Measurements from ENCODE around the gene TCTN2. TPM values are rescaled to one million over a fixed set of nuclear protein-coding genes. Genes with fewer than 3 reads are reported as not detected.

TCTN2 gene
- total and polyA plus RNA-seq, 9 of the 15 experiments (the other 6 are each of a cell fraction or from before 2014, with no cell fraction given), result 0.58 to 5.5 (median 3.6) TPM

DNA sequence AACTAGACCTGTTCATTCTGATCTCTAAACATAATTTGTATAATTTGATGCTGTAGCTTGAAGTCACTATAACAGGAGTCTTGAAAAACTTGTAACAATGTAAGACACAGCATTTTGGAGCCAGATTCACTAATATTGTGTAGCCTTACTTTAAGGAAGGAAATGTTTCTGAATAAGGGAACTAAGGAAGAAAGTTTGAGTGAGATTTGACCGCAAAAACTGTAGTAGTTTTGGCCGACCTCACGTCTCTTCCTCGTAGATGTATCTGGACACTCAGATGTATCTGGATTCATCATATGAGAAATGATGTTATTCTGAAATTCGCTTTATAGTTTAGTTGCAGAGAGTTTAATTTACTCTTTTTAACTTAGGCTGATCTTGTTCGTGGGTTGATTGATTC is 77.2 kb downstream of the TCTN2 start:
- ChIA-PET CTCF (ENCODE audit: low intra/inter-chr PET ratio) (no interaction called here), POLR2A (no interaction called here)
- Histone ChIP-seq H3K36me3 (ENCODE audit: control insufficient read depth, insufficient read depth, low read length) (peaks cover 84% of the 10 kb centered on the region), H3K27ac (ENCODE audit: extremely low read depth, low read depth, low read length) (no peak overlapping the region), H3K4me1 (replicated peaks in 1 of 2; ENCODE audit: control insufficient read depth in 2 of 2, insufficient read depth in 2 of 2, low read length in 2 of 2) (peaks cover 0 to 6% of the 10 kb centered on the region in 2 experiments; a peak in 4 of 5 replicates), H3K79me2 (ENCODE audit: control insufficient read depth, insufficient read depth, low read length) (no peaks in the 10 kb centered on the region), H3K9me3 (replicated peaks; ENCODE audit: control insufficient read depth, insufficient read depth, low read depth, low read length) (no peaks in the 10 kb centered on the region), H2AFZ (ENCODE audit: low read depth, low read length) (no peak overlapping the region), H3K9me1 (ENCODE audit: control insufficient read depth, insufficient read depth, low read length) (no peaks in the 10 kb centered on the region), H3K9ac (ENCODE audit: insufficient read depth in 1 of 2, low read depth in 2 of 2, low read length in 2 of 2) (no peak overlapping the region), H3K27me3 (ENCODE audit: control insufficient read depth in 2 of 2, insufficient read depth in 2 of 2, low read length in 2 of 2) (no peaks in the 10 kb centered on the region), H3K4me3 (no peak overlapping the region), H4K20me1 (replicated peaks; ENCODE audit: control insufficient read depth, insufficient read depth, low read length) (no peaks in the 10 kb centered on the region), H3K4me2 (ENCODE audit: insufficient read depth, low read length) (no peak overlapping the region)
- ATAC-seq (no peak), FAIRE-seq (no peak), DNase-seq (ENCODE audit: extremely low read depth in 1 of 4, low spot score in 3 of 4) (no peak)
- WGBS (ENCODE audit: insufficient coverage, low coverage, missing lambda C conversion rate), result 74% methylated on average over 6 of the region's 6 CpGs
- in situ Hi-C loops (cut with MboI), result no loop called here
- no TSS peak for BruUV-seq (replicated peaks)
- intact Hi-C loops (cut with micrococcal nuclease), result no loop called here
- no peak for TF ChIP-seq ELK3 (CRISPR knock-in tag; IDR thresholded peaks at IDR 0.05)

DNA sequence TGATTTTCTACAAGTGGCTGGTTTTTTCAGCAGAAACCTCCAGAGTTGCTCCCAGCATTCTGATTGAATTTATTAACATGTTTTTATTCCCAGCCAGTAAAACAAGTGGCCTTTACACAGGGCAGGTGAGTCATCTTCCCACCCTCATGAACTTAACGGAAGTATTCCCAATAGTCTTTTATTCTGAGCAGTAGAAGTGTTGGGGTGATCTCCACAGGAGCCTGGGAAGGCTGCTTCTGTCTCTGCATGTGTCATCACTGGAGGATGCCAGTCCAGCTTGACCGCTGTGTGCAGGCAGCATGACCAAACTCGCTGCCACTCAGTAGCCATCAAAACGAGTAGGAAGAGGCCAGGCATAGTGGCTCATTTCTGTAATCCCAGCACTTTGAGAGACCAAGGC is 77.7 kb downstream of the TCTN2 start:
- FAIRE-seq (no peak), ATAC-seq (no peak), DNase-seq (ENCODE audit: extremely low read depth in 1 of 4, low spot score in 3 of 4) (no peak)
- Histone ChIP-seq H3K4me3 (no peak overlapping the region), H3K36me3 (ENCODE audit: control insufficient read depth, insufficient read depth, low read length) (peaks cover 84% of the 10 kb centered on the region), H3K9me1 (ENCODE audit: control insufficient read depth, insufficient read depth, low read length) (no peaks in the 10 kb centered on the region), H3K4me1 (replicated peaks in 1 of 2; ENCODE audit: control insufficient read depth in 2 of 2, insufficient read depth in 2 of 2, low read length in 2 of 2) (peaks cover 0 to 3% of the 10 kb centered on the region in 2 experiments; a peak in 2 of 5 replicates), H3K4me2 (ENCODE audit: insufficient read depth, low read length) (no peak overlapping the region), H3K9ac (ENCODE audit: insufficient read depth in 1 of 2, low read depth in 2 of 2, low read length in 2 of 2) (no peak overlapping the region), H3K27ac (ENCODE audit: extremely low read depth, low read depth, low read length) (no peak overlapping the region), H2AFZ (ENCODE audit: low read depth, low read length) (no peak overlapping the region), H3K9me3 (replicated peaks; ENCODE audit: control insufficient read depth, insufficient read depth, low read depth, low read length) (no peaks in the 10 kb centered on the region), H3K79me2 (ENCODE audit: control insufficient read depth, insufficient read depth, low read length) (no peaks in the 10 kb centered on the region), H3K27me3 (ENCODE audit: control insufficient read depth in 2 of 2, insufficient read depth in 2 of 2, low read length in 2 of 2) (no peaks in the 10 kb centered on the region), H4K20me1 (replicated peaks; ENCODE audit: control insufficient read depth, insufficient read depth, low read length) (no peaks in the 10 kb centered on the region)
- in situ Hi-C loops (cut with MboI) (no loop called here), intact Hi-C loops (cut with micrococcal nuclease) (no loop called here)
- no TSS peak for BruUV-seq (replicated peaks)
- 74% methylated on average over 4 of the region's 4 CpGs for WGBS (ENCODE audit: insufficient coverage, low coverage, missing lambda C conversion rate)
- ChIA-PET POLR2A (no interaction called here), CTCF (ENCODE audit: low intra/inter-chr PET ratio) (no interaction called here)
- TF ChIP-seq SAP30 (IDR thresholded peaks at IDR 0.05; ENCODE audit: borderline replicate concordance, insufficient read depth, low read depth, low read length, poor library complexity, severe bottlenecking), result no peak
- TF ChIP-seq NR1H2 (CRISPR knock-in tag; IDR thresholded peaks at IDR 0.05), result no peak
- TF ChIP-seq, protein P1, sequence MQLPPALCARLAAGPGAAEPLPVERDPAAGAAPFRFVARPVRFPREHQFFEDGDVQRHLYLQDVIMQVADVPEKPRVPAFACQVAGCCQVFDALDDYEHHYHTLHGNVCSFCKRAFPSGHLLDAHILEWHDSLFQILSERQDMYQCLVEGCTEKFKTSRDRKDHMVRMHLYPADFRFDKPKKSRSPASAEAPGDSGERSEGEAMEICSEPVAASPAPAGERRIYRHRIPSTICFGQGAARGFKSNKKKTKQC (CRISPR knock-in tag; IDR thresholded peaks at IDR 0.05), result no peak
- TF ChIP-seq PHB2 (IDR thresholded peaks at IDR 0.05; ENCODE audit: low read depth), result no peak
- TF ChIP-seq TAF15 (IDR thresholded peaks at IDR 0.05; ENCODE audit: low read depth, low read length), result no peak
- TF ChIP-seq, protein P2, sequence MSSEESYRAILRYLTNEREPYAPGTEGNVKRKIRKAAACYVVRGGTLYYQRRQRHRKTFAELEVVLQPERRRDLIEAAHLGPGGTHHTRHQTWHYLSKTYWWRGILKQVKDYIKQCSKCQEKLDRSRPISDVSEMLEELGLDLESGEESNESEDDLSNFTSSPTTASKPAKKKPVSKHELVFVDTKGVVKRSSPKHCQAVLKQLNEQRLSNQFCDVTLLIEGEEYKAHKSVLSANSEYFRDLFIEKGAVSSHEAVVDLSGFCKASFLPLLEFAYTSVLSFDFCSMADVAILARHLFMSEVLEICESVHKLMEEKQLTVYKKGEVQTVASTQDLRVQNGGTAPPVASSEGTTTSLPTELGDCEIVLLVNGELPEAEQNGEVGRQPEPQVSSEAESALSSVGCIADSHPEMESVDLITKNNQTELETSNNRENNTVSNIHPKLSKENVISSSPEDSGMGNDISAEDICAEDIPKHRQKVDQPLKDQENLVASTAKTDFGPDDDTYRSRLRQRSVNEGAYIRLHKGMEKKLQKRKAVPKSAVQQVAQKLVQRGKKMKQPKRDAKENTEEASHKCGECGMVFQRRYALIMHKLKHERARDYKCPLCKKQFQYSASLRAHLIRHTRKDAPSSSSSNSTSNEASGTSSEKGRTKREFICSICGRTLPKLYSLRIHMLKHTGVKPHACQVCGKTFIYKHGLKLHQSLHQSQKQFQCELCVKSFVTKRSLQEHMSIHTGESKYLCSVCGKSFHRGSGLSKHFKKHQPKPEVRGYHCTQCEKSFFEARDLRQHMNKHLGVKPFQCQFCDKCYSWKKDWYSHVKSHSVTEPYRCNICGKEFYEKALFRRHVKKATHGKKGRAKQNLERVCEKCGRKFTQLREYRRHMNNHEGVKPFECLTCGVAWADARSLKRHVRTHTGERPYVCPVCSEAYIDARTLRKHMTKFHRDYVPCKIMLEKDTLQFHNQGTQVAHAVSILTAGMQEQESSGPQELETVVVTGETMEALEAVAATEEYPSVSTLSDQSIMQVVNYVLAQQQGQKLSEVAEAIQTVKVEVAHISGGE (CRISPR knock-in tag; IDR thresholded peaks at IDR 0.05), result no peak
- TF ChIP-seq ZBTB34 (CRISPR knock-in tag; IDR thresholded peaks at IDR 0.05), result no peak
- TF ChIP-seq ZNF140 (CRISPR knock-in tag; IDR thresholded peaks at IDR 0.05), result no peak

Measured in K562 (cell line).